ENCODE data around the gene MED31. TPM values are rescaled to one million over a fixed set of nuclear protein-coding genes. Genes with fewer than 3 reads are reported as not detected.
"Not testable (repeated sequence)": the region's sequence is repeated elsewhere in the genome, so short reads cannot be mapped to it uniquely, and the experiment has no call there.

The MED31 gene
- total RNA-seq, 1 donor: 12.3 TPM

- no peak for TF ChIP-seq CTCF (IDR thresholded peaks at IDR 0.05; ENCODE audit: insufficient read depth, low read length)
- DNase-seq (ENCODE audit: low read depth): no peak
- no peak overlapping the region for H3K4me3 ChIP-seq (ENCODE audit: low read depth, low read length)
Measured at GRCh38 chr17:6695051-6695450, 43.6 kb upstream of the MED31 start.

- not testable (repeated sequence) for DNase-seq (ENCODE audit: low read depth); H3K4me3 ChIP-seq (ENCODE audit: low read depth, low read length)
Measured at GRCh38 chr17:6691958-6692357, 40.6 kb upstream of the MED31 start.

- no peak overlapping the region for H3K4me3 ChIP-seq (ENCODE audit: low read depth, low read length)
- TF ChIP-seq CTCF (IDR thresholded peaks at IDR 0.05; ENCODE audit: insufficient read depth, low read length): no peak
- DNase-seq (ENCODE audit: low read depth): no peak
Measured at GRCh38 chr17:6691546-6691945, 40.1 kb upstream of the MED31 start.

GRCh38 chr17:6690641-6691040 is 39.2 kb upstream of the MED31 start:
- no peak for TF ChIP-seq CTCF (IDR thresholded peaks at IDR 0.05; ENCODE audit: insufficient read depth, low read length)
- H3K4me3 ChIP-seq (ENCODE audit: low read depth, low read length): no peak overlapping the region
- DNase-seq (ENCODE audit: low read depth): no peak

- no peak overlapping the region for H3K4me3 ChIP-seq (ENCODE audit: low read depth, low read length)
- TF ChIP-seq CTCF (IDR thresholded peaks at IDR 0.05; ENCODE audit: insufficient read depth, low read length): no peak
- DNase-seq (ENCODE audit: low read depth): no peak
Measured at GRCh38 chr17:6688944-6689343, 37.5 kb upstream of the MED31 start.

- DNase-seq (ENCODE audit: low read depth): no peak
- H3K4me3 ChIP-seq (ENCODE audit: low read depth, low read length): no peak overlapping the region
- no peak for TF ChIP-seq CTCF (IDR thresholded peaks at IDR 0.05; ENCODE audit: insufficient read depth, low read length)
Measured at GRCh38 chr17:6686026-6686425, 34.6 kb upstream of the MED31 start.

GRCh38 chr17:6684881-6685767 is 33.7 kb upstream of the MED31 start:
- no peak overlapping the region for H3K4me3 ChIP-seq (ENCODE audit: low read depth, low read length)
- DNase-seq (ENCODE audit: low read depth): no peak
- TF ChIP-seq CTCF (IDR thresholded peaks at IDR 0.05; ENCODE audit: insufficient read depth, low read length): no peak
